WTC11 (cell line): ENCODE measurements around the gene CAPN3.

Experiments used
- TP53 ChIP-seq: sonication (generic); formaldehyde crosslinking; IDR thresholded peaks from 2 replicates; pipeline ENCODE4 v1.8.1; 2023; ENCODE audit warnings: mild to moderate bottlenecking, missing genetic modification reagents
- TF ChIP-seq, protein P1 (sequence below): sonication (generic); formaldehyde crosslinking; IDR thresholded peaks from 2 replicates; pipeline ENCODE4 v1.8.1; 2023; ENCODE audit warnings: mild to moderate bottlenecking, missing genetic modification reagents
- TF ChIP-seq, protein P2 (sequence below): fragments of 200-600 bp; IDR thresholded peaks from 2 replicates; pipeline ENCODE4 v1.8.0; 2022; ENCODE audit warnings: antibody characterized with exemption

DNA sequence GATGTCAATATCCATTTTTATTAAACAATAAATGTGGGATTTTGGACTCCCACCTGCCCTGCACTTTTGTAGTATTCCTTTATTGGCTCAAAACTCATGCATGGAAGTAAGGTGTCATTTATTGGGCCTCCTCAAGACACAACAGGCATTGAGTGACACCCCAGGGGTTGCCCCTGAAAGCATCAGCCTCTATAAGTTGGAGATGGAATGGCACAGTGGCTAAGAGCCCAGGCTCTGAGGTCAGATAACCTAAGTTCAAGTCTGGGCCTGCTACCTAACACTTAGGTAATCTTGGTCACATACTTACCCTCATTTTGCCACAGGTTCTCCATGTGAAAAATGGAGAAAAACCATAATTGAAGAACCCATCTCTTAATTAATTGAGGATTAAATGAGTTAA, 4.6 kb downstream of the CAPN3 start:
- TF ChIP-seq, protein P1, sequence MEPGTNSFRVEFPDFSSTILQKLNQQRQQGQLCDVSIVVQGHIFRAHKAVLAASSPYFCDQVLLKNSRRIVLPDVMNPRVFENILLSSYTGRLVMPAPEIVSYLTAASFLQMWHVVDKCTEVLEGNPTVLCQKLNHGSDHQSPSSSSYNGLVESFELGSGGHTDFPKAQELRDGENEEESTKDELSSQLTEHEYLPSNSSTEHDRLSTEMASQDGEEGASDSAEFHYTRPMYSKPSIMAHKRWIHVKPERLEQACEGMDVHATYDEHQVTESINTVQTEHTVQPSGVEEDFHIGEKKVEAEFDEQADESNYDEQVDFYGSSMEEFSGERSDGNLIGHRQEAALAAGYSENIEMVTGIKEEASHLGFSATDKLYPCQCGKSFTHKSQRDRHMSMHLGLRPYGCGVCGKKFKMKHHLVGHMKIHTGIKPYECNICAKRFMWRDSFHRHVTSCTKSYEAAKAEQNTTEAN (CRISPR knock-in tag): no peak
- TF ChIP-seq, protein P2, sequence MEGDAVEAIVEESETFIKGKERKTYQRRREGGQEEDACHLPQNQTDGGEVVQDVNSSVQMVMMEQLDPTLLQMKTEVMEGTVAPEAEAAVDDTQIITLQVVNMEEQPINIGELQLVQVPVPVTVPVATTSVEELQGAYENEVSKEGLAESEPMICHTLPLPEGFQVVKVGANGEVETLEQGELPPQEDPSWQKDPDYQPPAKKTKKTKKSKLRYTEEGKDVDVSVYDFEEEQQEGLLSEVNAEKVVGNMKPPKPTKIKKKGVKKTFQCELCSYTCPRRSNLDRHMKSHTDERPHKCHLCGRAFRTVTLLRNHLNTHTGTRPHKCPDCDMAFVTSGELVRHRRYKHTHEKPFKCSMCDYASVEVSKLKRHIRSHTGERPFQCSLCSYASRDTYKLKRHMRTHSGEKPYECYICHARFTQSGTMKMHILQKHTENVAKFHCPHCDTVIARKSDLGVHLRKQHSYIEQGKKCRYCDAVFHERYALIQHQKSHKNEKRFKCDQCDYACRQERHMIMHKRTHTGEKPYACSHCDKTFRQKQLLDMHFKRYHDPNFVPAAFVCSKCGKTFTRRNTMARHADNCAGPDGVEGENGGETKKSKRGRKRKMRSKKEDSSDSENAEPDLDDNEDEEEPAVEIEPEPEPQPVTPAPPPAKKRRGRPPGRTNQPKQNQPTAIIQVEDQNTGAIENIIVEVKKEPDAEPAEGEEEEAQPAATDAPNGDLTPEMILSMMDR: no peak
- no peak for TF ChIP-seq TP53
